GM12801 (cell line): ENCODE results near the gene COL5A1.

Experiments
- CTCF ChIP-seq: IDR thresholded peaks from one replicate; pipeline ENCODE4 v1.5.1; 2011; ENCODE audit warnings: control low read depth; ENCODE audit not compliant: insufficient read length; ENCODE audit errors: extremely low read depth

Gene COL5A1

GRCh38 chr9:134671341-134672113, 29.9 kb downstream of the COL5A1 start:
- no peak for TF ChIP-seq CTCF

GRCh38 chr9:134676361-134676760, 34.8 kb downstream of the COL5A1 start:
- TF ChIP-seq CTCF, result no peak

GRCh38 chr9:134676886-134677285, 35.3 kb downstream of the COL5A1 start:
- no peak for TF ChIP-seq CTCF

- TF ChIP-seq CTCF, result no peak
Measured at GRCh38 chr9:134677743-134678142, 36.1 kb downstream of the COL5A1 start.

GRCh38 chr9:134678206-134678605, 36.6 kb downstream of the COL5A1 start:
- TF ChIP-seq CTCF, result no peak

- TF ChIP-seq CTCF, result no peak
Measured at GRCh38 chr9:134678666-134679443, 37.3 kb downstream of the COL5A1 start.

- TF ChIP-seq CTCF, result no peak
Measured at GRCh38 chr9:134679616-134680392, 38.2 kb downstream of the COL5A1 start.
